DMS153 treated with DMSO at 0.1 percent for 48 hours (cell line): ENCODE measurements around the gene ADAMTS2.

Source experiments
- DNase-seq: peaks from one replicate; lab custom pipeline; 2025; ENCODE audit not compliant: unreplicated experiment; lab: John Stamatoyannopoulos, UW

The ADAMTS2 gene

GRCh38 chr5:179373101-179373934 lies 28.1 kb upstream of the ADAMTS2 start:
- no peak for DNase-seq

GRCh38 chr5:179371681-179372680 lies 26.7 kb upstream of the ADAMTS2 start:
- DNase-seq: no peak

DNA sequence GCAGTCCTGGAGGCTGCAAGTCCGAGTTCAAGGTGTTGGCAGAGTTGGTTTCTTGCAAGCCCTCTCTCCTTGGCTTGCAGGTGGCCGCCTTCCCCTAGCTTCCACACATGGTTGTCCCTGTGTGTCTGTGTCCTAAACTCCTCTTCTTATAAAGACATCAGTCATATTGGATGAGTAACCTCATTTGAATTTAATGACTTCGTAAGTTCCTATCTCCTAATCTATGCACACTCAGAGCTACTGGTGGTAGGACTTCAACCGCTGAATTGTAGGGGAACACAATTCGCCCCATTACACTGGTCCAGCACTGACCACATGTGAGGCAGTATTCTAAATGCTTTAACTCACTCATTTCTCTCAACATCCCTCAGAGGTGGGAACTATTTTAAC lies 25.9 kb upstream of the ADAMTS2 start:
- no peak for DNase-seq

- DNase-seq: no peak
These were observed 25.3 kb upstream of the ADAMTS2 start for GRCh38 chr5:179370490-179371120.

DNA sequence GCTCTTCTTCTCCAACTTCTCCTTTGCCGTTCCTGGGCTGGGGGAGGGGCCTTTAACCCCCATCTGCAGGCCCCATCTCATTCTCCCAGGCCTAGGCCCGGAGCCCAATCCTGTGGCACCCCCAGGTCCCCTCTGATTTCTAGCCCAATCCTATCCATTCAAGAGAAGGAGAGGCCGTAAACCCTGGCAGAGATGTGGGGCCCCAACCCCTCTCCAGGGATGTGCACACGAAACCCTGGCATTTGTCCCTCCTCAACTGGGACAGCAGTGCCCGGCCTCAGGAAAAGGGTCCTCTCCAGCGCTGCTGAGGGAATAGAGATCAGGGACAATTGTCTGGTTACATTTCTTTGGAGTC lies 24.2 kb upstream of the ADAMTS2 start:
- no peak for DNase-seq

- no peak for DNase-seq
These were observed 23.7 kb upstream of the ADAMTS2 start for GRCh38 chr5:179368806-179369529.

- no peak for DNase-seq
These were observed 23.0 kb upstream of the ADAMTS2 start for GRCh38 chr5:179368126-179368805.

DNA sequence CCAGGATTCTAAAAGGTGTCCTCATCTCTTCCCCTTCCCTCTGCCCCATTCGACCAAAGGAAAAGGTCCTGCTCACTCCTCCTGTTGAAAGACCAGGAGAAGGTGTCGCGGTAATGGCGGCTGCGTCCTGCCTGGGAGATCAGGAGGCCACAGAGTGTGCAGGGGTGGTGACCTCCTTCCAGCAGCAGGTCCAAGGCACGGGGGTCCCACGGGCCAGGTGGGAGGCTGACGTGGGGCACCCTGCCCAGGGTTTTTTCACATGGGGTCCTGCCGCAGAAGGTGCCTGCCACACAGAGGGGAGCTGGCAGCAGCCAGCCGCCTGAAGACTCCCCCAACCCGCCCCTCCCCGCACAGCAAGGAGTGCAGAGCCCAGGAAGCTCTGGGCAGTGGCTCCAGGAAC lies 22.2 kb upstream of the ADAMTS2 start:
- DNase-seq: no peak

DNA sequence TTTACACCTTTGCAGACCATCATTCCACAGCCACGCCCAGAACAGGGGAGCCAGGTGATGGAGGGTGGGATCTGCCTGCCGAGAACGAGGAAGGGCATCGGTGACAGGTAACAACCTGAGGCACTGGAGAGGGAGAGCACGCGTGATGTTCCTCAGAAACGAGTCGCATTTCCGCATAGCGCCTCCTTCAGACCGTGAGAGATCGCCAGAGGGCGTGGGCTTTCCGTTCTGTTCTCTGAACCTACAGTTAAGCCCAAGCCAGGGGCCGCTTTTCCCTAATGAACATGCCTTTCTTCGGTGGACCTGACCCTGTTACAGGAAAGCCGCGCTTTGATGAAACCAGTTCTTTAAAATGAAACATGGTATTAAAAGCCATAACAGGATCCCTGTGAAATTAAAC lies 17.1 kb upstream of the ADAMTS2 start:
- DNase-seq: no peak

GRCh38 chr5:179361037-179361603 lies 15.9 kb upstream of the ADAMTS2 start:
- no peak for DNase-seq

- DNase-seq: no peak
These were observed 11.8 kb upstream of the ADAMTS2 start for GRCh38 chr5:179357031-179357430.

- DNase-seq: no peak
These were observed 11.0 kb upstream of the ADAMTS2 start for GRCh38 chr5:179355976-179356974.

GRCh38 chr5:179354305-179354882 lies 9.1 kb upstream of the ADAMTS2 start:
- no peak for DNase-seq

GRCh38 chr5:179348843-179349242 lies 3.6 kb upstream of the ADAMTS2 start:
- no peak for DNase-seq

GRCh38 chr5:179348011-179348530 lies 2.8 kb upstream of the ADAMTS2 start:
- DNase-seq: no peak

DNA sequence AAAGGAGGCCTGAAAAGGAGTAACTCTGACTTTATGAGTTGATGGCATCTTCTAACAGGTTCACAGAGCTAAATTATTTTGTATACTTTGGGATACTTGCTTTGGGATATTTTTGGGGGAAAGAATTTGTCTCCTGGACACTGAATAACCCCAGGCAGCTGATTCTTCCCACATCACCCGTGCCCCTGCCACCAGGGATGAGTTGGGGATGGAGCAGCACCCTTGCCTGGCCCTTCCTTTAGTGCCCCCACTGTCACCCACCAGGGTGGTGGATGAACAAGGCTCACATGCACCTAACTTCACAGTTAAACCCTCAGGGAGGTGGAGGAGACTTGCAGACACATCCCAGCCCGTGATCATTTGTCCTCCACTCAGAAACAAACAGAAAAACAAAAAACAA lies 2.3 kb upstream of the ADAMTS2 start:
- no peak for DNase-seq

DNA sequence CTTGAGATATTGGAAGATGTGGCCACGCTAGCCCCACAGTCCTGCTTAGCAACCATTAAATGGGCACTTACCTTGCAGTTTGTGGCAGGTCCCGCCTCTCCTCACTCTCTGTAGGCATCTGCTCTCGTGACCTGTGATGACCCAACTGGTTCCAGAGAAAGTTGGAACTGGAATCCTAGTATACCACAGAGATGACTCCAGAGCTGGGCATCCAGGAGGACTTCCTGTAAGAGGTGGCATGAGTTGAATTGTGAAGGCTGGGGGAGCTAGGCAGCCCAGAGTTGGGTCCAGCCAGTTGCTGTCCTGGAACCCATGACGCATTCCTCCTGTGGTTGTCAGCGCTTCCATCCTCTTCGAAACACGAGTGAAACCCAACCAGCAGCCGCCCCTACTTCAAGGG lies 1.6 kb upstream of the ADAMTS2 start:
- DNase-seq: no peak

DNA sequence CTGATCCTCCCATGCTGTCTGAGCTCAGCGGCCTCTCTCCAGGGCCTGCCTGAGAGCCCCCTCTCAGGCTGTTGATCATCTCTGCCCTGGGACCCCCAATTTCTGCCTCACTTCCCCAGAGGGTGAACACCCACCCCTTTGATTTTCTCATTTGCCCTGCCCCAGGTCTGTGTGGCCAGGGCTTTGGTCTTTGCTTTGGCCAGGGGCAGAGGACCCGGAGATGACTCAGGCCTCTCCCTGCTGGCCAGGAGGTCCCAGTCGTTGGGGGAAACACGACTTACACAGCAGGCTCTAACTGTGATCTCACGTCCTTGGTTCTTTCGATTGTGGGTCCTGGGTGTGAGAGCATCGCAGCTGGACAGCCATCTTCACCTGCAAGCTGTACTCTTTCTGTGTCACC lies 1.1 kb upstream of the ADAMTS2 start:
- DNase-seq: no peak

GRCh38 chr5:179345183-179345432 lies 153 bp downstream of the ADAMTS2 start:
- no peak for DNase-seq
